T-cell (primary cell): ENCODE results near the gene ANKRD44. TPM values are rescaled to one million over a fixed set of nuclear protein-coding genes. Genes with fewer than 3 reads are reported as not detected.

Experiments
- ATAC-seq, 4 experiments: fragments of 200-7000 bp in 3 of 4; fragments of 150-1000 bp in 1 of 4; cut with Tn5 transposase; replicated peaks in 1 of 4; 1 replicate in 3 of 4; 2 replicates in 1 of 4; pipeline ENCODE4 v1.10.0; 2021; ENCODE audit warnings: moderate library complexity in 3 of 4, mild to moderate bottlenecking in 2 of 4, moderate number of reproducible peaks in 1 of 4
- CTCF ChIA-PET, 2 donors: fragments of 300-600 bp; sonication (Branson Sonifier 250); formaldehyde crosslinking; loops; one replicate each; lab custom pipeline; 2022; ENCODE audit warnings: antibody characterized with exemption in 2 of 2; lab: Charles Lee
- POLR2A ChIA-PET, 2 donors: fragments of 300-600 bp; sonication (Branson Sonifier 250); formaldehyde crosslinking; loops; one replicate each; lab custom pipeline; 2022; ENCODE audit warnings: antibody characterized with exemption in 2 of 2; lab: Charles Lee
- DNase-seq, 35 experiments: peaks; one replicate each; pipeline versions ENCODE4 v3.0.0 to v3.0.0-alpha.2; 2013 to 2023
- H3K27ac ChIP-seq: one replicate; pipeline ENCODE4 v1.5.1; 2013; ENCODE audit warnings: low read length
- H3K27me3 ChIP-seq, 2 experiments: replicated peaks in 1 of 2; 1 replicate in 1 of 2; 2 replicates in 1 of 2; pipeline versions ENCODE4 v1.6.1 to v1.7.0; 2013; ENCODE audit warnings: low read length in 1 of 2, mixed read lengths in 1 of 2; ENCODE audit not compliant: control insufficient read depth in 2 of 2, insufficient read depth in 2 of 2; ENCODE audit errors: extremely low read depth in 1 of 2
- H3K36me3 ChIP-seq, 2 donors: 1 replicate in 1 of 2; 2 replicates in 1 of 2; pipeline versions ENCODE4 v1.6.1 to v1.7.0; 2013; ENCODE audit warnings: low read length in 1 of 2; ENCODE audit not compliant: control insufficient read depth in 2 of 2, insufficient read depth in 1 of 2; ENCODE audit errors: extremely low read depth in 1 of 2
- H3K4me1 ChIP-seq, 2 experiments: 1 replicate in 1 of 2; 2 replicates in 1 of 2; pipeline versions ENCODE4 v1.6.1 to v1.7.0; 2013; ENCODE audit warnings: low read length in 2 of 2, mixed read lengths in 1 of 2; ENCODE audit not compliant: insufficient read depth in 2 of 2, control insufficient read depth in 1 of 2; ENCODE audit errors: extremely low read depth in 1 of 2
- H3K4me3 ChIP-seq, 2 donors: 1 replicate in 1 of 2; 2 replicates in 1 of 2; pipeline versions ENCODE4 v1.5.1 to v1.7.0; 2013; ENCODE audit warnings: mild to moderate bottlenecking in 2 of 2, low read length in 1 of 2, moderate library complexity in 1 of 2; ENCODE audit not compliant: control insufficient read depth in 1 of 2; ENCODE audit errors: extremely low read depth in 1 of 2
- H3K9me3 ChIP-seq: 2 replicates; pipeline ENCODE4 v1.7.0; 2013
- H3K27ac Mint-ChIP-seq, 2 donors: one replicate each; pipeline ENCODE4 v1.8.0; 2020 to 2021; ENCODE audit warnings: mild to moderate bottlenecking in 2 of 2, mixed read lengths in 2 of 2
- H3K27me3 Mint-ChIP-seq, 2 donors: one replicate each; pipeline ENCODE4 v1.8.0; 2021 to 2022; ENCODE audit warnings: mixed read lengths in 2 of 2
- H3K36me3 Mint-ChIP-seq: one replicate; pipeline ENCODE4 v1.8.0; 2021; ENCODE audit warnings: mixed read lengths
- H3K4me1 Mint-ChIP-seq, 3 donors: one replicate each; pipeline ENCODE4 v1.8.0; 2020 to 2022; ENCODE audit warnings: mixed read lengths in 3 of 3, mild to moderate bottlenecking in 1 of 3
- H3K4me3 Mint-ChIP-seq, 3 donors: one replicate each; pipeline ENCODE4 v1.8.0; 2020 to 2022; ENCODE audit warnings: mild to moderate bottlenecking in 3 of 3, mixed read lengths in 3 of 3, moderate library complexity in 3 of 3
- H3K9me3 Mint-ChIP-seq, 3 donors: one replicate each; pipeline ENCODE4 v1.8.0; 2020 to 2022; ENCODE audit warnings: mixed read lengths in 3 of 3
- WGBS: methylation state at CpG from one replicate; pipeline ENCODE4 v1.1.5; 2013; ENCODE audit warnings: missing lambda C conversion rate; ENCODE audit not compliant: insufficient coverage; 5-methylcytosine and 5-hydroxymethylcytosine counted together
- total RNA-seq, 35 experiments: library from RNA in 6 of 35; stranded (reverse) in 6 of 35; fragments of 120-200 nt in 1 of 35; gene quantifications; one replicate each; pipeline versions ENCODE4 v1.2.1 to v1.2.4 and lab custom pipeline; 2013 to 2026

Gene ANKRD44
- total RNA-seq, 5 donors from 2014 or later (not counting 1 experiment from before 2014, with no cell fraction given), result 225 to 333 (median 238) TPM

DNA sequence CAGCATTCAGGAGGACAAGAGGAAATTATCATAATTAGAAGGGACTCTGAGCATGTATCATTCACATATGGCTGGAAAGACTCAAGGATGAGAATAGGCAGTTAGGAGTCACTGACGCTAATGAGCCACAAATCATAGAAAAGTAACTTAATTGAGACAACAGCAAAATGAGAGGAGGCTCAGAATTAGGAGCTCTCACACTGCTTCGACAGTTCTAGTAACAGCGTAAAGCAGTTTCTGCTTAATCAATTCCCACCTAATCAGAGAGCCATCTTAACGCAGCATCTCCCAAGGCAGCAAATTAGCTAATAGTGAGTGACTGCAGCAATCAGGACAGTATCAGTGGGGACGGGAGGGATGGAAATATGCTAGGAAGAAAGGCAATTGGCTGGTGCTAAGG is 32.8 kb downstream of the ANKRD44 start:
- Histone ChIP-seq H3K4me3 (no peak overlapping the region), H3K4me1 (peaks cover 37 to 82% of the 10 kb centered on the region in 2 experiments), H3K27ac (no peak overlapping the region), H3K9me3 (no peaks in the 10 kb centered on the region), H3K36me3 (peaks cover 0 to 17% of the 10 kb centered on the region in 2 donors), H3K27me3 (no peaks in the 10 kb centered on the region)
- 84% methylated on average over 3 of the region's 5 CpGs for WGBS
- H3K36me3 Mint-ChIP-seq, result peaks cover 16% of the 10 kb centered on the region
- ChIA-PET CTCF (interaction anchor here (0.5 to 0.9 kb wide), 2 partner anchors 100 to 161 kb away, joined by 3 read pairs; no protein-coding TSS in a partner anchor), POLR2A (interaction anchor here in 1 of 2 donors (0.6 to 1.4 kb wide), 3 partner anchors 16 to 42 kb away, joined by 3 to 4 read pairs (median 3); no protein-coding TSS in a partner anchor)
- DNase-seq, result no peak
- H3K27ac Mint-ChIP-seq, result peak overlapping the region; percentile 75 to 93
- H3K4me1 Mint-ChIP-seq, result peaks cover 84 to 88% (median 86%) of the 10 kb centered on the region in 3 donors
- no peaks in the 10 kb centered on the region for H3K27me3 Mint-ChIP-seq
- H3K4me3 Mint-ChIP-seq, result peak overlapping the region in 1 of 3 donors; percentile 75
- H3K9me3 Mint-ChIP-seq, result no peaks in the 10 kb centered on the region
- no peak for ATAC-seq

DNA sequence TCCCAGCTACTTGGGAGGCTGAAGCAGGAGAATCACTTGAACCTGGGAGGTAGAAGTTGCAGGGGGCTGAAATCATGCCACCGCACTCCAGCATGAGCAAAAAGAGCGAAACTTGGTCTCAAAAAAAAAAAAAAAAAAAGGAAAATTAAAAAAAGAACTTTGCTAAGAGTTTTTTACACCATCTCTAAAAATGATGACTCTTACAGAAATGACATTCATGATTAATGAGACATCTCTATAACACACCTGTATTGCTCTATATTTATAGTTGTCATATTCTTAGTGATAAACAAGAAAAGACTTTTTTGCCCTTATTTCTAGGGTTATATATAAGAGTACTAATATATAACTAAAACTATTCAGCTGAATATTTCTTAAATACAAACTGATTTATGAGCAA is 34.4 kb downstream of the ANKRD44 start:
- no CpG with 5 or more reads among the region's 2 CpGs for WGBS
- ChIA-PET POLR2A (no interaction called here), CTCF (interaction anchor here in 1 of 2 donors (0.6 to 1.6 kb wide), 3 partner anchors 11 to 36 kb away, joined by 3 to 4 read pairs (median 3); no protein-coding TSS in a partner anchor)
- Mint-ChIP-seq H3K27me3 (no peaks in the 10 kb centered on the region), H3K4me3 (no peak overlapping the region), H3K27ac (peak overlapping the region in 1 of 2 donors; percentile 90), H3K4me1 (peaks cover 82 to 87% (median 86%) of the 10 kb centered on the region in 3 donors), H3K36me3 (peaks cover 20% of the 10 kb centered on the region), H3K9me3 (no peaks in the 10 kb centered on the region)
- peaks cover 33 to 82% of the 10 kb centered on the region in 2 experiments for H3K4me1 ChIP-seq
- ATAC-seq (no peak), DNase-seq (no peak)
- H3K36me3 ChIP-seq, result peaks cover 0 to 17% of the 10 kb centered on the region in 2 donors
- H3K27me3 ChIP-seq, result no peaks in the 10 kb centered on the region
- no peaks in the 10 kb centered on the region for H3K9me3 ChIP-seq
- H3K4me3 ChIP-seq, result no peak overlapping the region
- H3K27ac ChIP-seq, result no peak overlapping the region

DNA sequence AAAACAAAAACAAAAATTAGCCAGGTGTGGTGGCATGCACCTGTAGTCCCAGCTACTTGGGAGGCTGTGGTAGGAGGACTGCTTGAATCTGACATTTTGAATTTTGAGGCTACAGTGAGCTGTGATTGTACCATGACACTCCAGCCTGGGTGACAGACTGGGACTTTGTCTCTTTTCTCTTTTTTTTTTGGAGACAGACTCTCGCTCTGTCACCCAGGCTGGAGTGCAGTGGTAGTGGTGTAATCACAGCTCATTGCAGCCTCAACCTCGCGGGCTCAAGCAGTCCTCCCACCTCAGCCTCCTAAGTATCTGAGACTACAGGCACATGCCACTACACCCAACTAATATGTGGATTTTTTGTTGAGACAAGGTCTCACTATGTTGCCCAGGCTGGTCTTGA is 35.6 kb downstream of the ANKRD44 start:
- Histone ChIP-seq H3K4me3 (no peak overlapping the region), H3K27ac (peak overlapping the region; percentile 58), H3K27me3 (no peaks in the 10 kb centered on the region), H3K9me3 (no peaks in the 10 kb centered on the region), H3K36me3 (peaks cover 0 to 9% of the 10 kb centered on the region in 2 donors), H3K4me1 (peaks cover 27 to 86% of the 10 kb centered on the region in 2 experiments)
- H3K27me3 Mint-ChIP-seq, result no peaks in the 10 kb centered on the region
- no peaks in the 10 kb centered on the region for H3K9me3 Mint-ChIP-seq
- peak overlapping the region in 1 of 3 donors; percentile 28 for H3K4me3 Mint-ChIP-seq
- peaks cover 83 to 87% (median 86%) of the 10 kb centered on the region in 3 donors for H3K4me1 Mint-ChIP-seq
- no peak for DNase-seq
- peak overlapping the region; percentile 74 to 90 for H3K27ac Mint-ChIP-seq
- POLR2A ChIA-PET, result no interaction called here
- no CpG with 5 or more reads among the region's 3 CpGs for WGBS
- peaks cover 21% of the 10 kb centered on the region for H3K36me3 Mint-ChIP-seq
- CTCF ChIA-PET, result interaction anchor here in 1 of 2 donors (1.2 kb wide), 1 partner anchor 10 kb away, joined by 3 read pairs; no protein-coding TSS in a partner anchor
- ATAC-seq, result no peak

DNA sequence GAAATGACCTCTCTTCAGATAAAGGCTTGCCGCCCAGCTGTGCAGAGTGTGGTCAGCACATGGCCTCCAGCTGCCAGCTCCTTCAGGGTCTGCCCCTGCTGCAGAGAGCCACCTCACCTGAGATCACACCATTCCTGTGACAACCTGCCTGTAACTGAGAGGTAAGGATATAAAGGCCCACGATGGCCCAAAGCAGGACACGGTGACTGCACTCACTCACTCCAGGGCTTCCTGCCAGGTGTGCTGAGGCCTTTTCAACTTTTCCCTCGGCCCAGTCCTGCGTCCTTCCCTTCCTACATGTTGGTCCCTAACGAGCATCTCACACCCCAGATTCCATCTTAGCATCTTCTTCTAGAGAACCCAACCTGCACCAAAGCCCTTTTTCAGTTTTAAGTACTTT is 36.2 kb downstream of the ANKRD44 start:
- peak in 1 of 4 experiments; percentile 13 for ATAC-seq
- peaks cover 27 to 86% of the 10 kb centered on the region in 2 experiments for H3K4me1 ChIP-seq
- no peaks in the 10 kb centered on the region for H3K27me3 ChIP-seq
- H3K9me3 ChIP-seq, result no peaks in the 10 kb centered on the region
- ChIA-PET POLR2A (no interaction called here), CTCF (interaction anchor here in 1 of 2 donors (1.2 kb wide), 1 partner anchor 9 kb away, joined by 3 read pairs; no protein-coding TSS in a partner anchor)
- peak overlapping the region; percentile 58 for H3K27ac ChIP-seq
- H3K9me3 Mint-ChIP-seq, result no peaks in the 10 kb centered on the region
- H3K36me3 ChIP-seq, result peaks cover 0 to 9% of the 10 kb centered on the region in 2 donors
- H3K4me3 Mint-ChIP-seq, result peak overlapping the region in 1 of 3 donors; percentile 28
- DNase-seq, result no peak
- no peak overlapping the region for H3K4me3 ChIP-seq
- H3K27me3 Mint-ChIP-seq, result no peaks in the 10 kb centered on the region
- H3K4me1 Mint-ChIP-seq, result peaks cover 83 to 87% (median 86%) of the 10 kb centered on the region in 3 donors
- peaks cover 16% of the 10 kb centered on the region for H3K36me3 Mint-ChIP-seq
- H3K27ac Mint-ChIP-seq, result peak overlapping the region; percentile 74 to 90
- WGBS, result 56% methylated on average over 4 of the region's 6 CpGs

DNA sequence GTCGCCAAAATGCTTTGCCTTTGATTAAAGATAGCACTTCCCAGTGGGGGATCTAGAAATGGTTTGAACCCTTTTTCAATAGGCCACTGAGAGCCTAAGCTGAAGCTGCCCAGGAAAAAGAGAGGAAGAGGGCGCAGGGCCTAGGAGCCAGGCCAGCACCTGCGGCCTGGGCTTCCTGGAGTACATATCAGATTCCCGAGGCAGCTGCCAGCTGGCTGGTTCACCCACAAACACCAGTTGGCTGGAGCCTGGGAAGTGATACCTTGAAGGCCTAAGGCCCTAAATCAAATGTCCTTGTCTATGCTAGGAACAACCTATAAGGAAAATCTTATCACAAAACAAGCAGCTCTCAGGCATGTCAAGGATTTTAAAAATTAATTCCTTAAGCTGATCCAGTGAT is 37.1 kb downstream of the ANKRD44 start:
- H3K27me3 ChIP-seq, result no peaks in the 10 kb centered on the region
- Mint-ChIP-seq H3K4me3 (peak overlapping the region in 1 of 3 donors; percentile 10), H3K9me3 (no peaks in the 10 kb centered on the region), H3K27ac (peak overlapping the region; percentile 83 to 85), H3K4me1 (peaks cover 83 to 87% (median 86%) of the 10 kb centered on the region in 3 donors), H3K36me3 (peaks cover 16% of the 10 kb centered on the region), H3K27me3 (no peaks in the 10 kb centered on the region)
- no CpG with 5 or more reads among the region's 4 CpGs for WGBS
- H3K9me3 ChIP-seq, result no peaks in the 10 kb centered on the region
- no peak overlapping the region for H3K4me3 ChIP-seq
- H3K4me1 ChIP-seq, result peaks cover 31 to 83% of the 10 kb centered on the region in 2 experiments
- no peak for DNase-seq
- ChIA-PET CTCF (no interaction called here), POLR2A (interaction anchor here (0.5 to 1.0 kb wide), 3 partner anchors 12 to 27 kb away, joined by 3 to 4 read pairs (median 3); no protein-coding TSS in a partner anchor)
- peak overlapping the region; percentile 53 for H3K27ac ChIP-seq
- no peak for ATAC-seq
- peaks cover 0 to 5% of the 10 kb centered on the region in 2 donors for H3K36me3 ChIP-seq

DNA sequence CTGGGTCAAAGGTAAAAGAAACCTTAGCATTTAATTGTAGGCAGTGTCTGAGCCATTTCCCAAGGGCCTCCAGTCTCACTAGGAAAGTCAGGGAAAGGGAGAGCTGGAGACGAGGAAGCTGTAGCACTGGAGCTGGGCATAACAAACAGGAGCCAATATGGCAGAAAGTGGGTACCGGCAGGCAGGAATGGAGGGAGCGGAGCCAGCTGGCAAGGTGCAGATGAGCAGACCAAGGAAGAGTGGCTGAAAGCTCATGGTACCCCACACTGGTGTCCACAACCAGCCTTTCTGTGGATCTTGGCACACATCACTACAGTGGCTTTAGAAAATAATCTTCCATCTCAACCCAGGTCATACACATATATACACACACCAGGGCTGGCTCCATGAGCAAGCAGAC is 40.0 kb downstream of the ANKRD44 start:
- ATAC-seq (no peak), DNase-seq (no peak)
- POLR2A ChIA-PET, result no interaction called here
- peaks cover 91 to 94% (median 91%) of the 10 kb centered on the region in 3 donors for H3K4me1 Mint-ChIP-seq
- WGBS, result 100% methylated on average over 2 of the region's 3 CpGs
- Histone ChIP-seq H3K36me3 (peaks cover 0 to 11% of the 10 kb centered on the region in 2 donors), H3K27me3 (no peaks in the 10 kb centered on the region), H3K4me1 (peaks cover 51 to 77% of the 10 kb centered on the region in 2 experiments), H3K4me3 (no peak overlapping the region), H3K27ac (peak overlapping the region; percentile 88), H3K9me3 (no peaks in the 10 kb centered on the region)
- H3K36me3 Mint-ChIP-seq, result peaks cover 18% of the 10 kb centered on the region
- H3K9me3 Mint-ChIP-seq, result no peaks in the 10 kb centered on the region
- CTCF ChIA-PET, result interaction anchor here in 1 of 2 donors (0.7 to 1.2 kb wide), 3 partner anchors 30 to 72 kb away, joined by 3 read pairs; no protein-coding TSS in a partner anchor
- no peaks in the 10 kb centered on the region for H3K27me3 Mint-ChIP-seq
- peak overlapping the region in 1 of 3 donors; percentile 61 for H3K4me3 Mint-ChIP-seq
- H3K27ac Mint-ChIP-seq, result peak overlapping the region; percentile 87 to 91
